ENCODE results near the gene HNF4A. TPM values are rescaled to one million over a fixed set of nuclear protein-coding genes. Genes with fewer than 3 reads are reported as not detected.

HNF4A gene
- total and polyA plus RNA-seq, 2 of the 13 experiments (the other 11 are each of a cell fraction or from before 2014, with no cell fraction given), result 80.9 to 169 TPM

GRCh38 chr20:44428174-44429016 is 72.9 kb downstream of the HNF4A start (continued):
- TF ChIP-seq ZBTB40 (IDR thresholded peaks at IDR 0.05), result no peak
- peak; percentile 59; the same call in 1 of the 2 replicates for TF ChIP-seq ZBTB40 (CRISPR knock-in tag; IDR thresholded peaks at IDR 0.05)
- 0 out of 2 replicates have a peak, but pooled peaks have one; percentile 16 for TF ChIP-seq ZFP36L2 (CRISPR knock-in tag; IDR thresholded peaks at IDR 0.05)
- peak; percentile 90 for TF ChIP-seq BCL6 (CRISPR knock-in tag; IDR thresholded peaks at IDR 0.05)
- TF ChIP-seq HBP1 (CRISPR knock-in tag; IDR thresholded peaks at IDR 0.05; ENCODE audit: low read depth), result no peak
- no peak for TF ChIP-seq ZMAT5 (CRISPR knock-in tag; IDR thresholded peaks at IDR 0.05; ENCODE audit: borderline replicate concordance, low read depth)
- no peak for TF ChIP-seq DNMT1 (CRISPR knock-in tag; IDR thresholded peaks at IDR 0.05)
- TF ChIP-seq ZBTB2 (CRISPR knock-in tag; IDR thresholded peaks at IDR 0.05; ENCODE audit: low read depth), result peak; percentile 26; the same call in 1 of the 2 replicates
- 0 out of 2 replicates have a peak, but pooled peaks have one; percentile 27 for TF ChIP-seq ZNF224 (CRISPR knock-in tag; IDR thresholded peaks at IDR 0.05)
- TF ChIP-seq WIZ (CRISPR knock-in tag; IDR thresholded peaks at IDR 0.05), result no peak; the same call in 1 of the 2 replicates
- TF ChIP-seq MEF2D (CRISPR knock-in tag; IDR thresholded peaks at IDR 0.05), result peak; percentile 85
- TF ChIP-seq ZSCAN9 (CRISPR knock-in tag; IDR thresholded peaks at IDR 0.05; ENCODE audit: borderline replicate concordance), result peak; percentile 90; the same call in 1 of the 2 replicates
- peak; percentile 85 for TF ChIP-seq PPARG (CRISPR knock-in tag; conservative IDR thresholded peaks at IDR 0.05)
- peak; percentile 92 for TF ChIP-seq MIXL1 (CRISPR knock-in tag; IDR thresholded peaks at IDR 0.05)
- no peak for TF ChIP-seq FOSL1 (CRISPR knock-in tag; IDR thresholded peaks at IDR 0.05; ENCODE audit: borderline replicate concordance)
